ENCODE results near the gene FUBP3. TPM values are rescaled to one million over a fixed set of nuclear protein-coding genes. Genes with fewer than 3 reads are reported as not detected.

The FUBP3 gene
- total RNA-seq, 1 experiment from 2014 or later: 78.6 TPM

- DNase-seq: no peak
These were observed 55.9 kb downstream of the FUBP3 start for GRCh38 chr9:130635306-130635705.

More at GRCh38 chr9:130635306-130635705, 55.9 kb downstream of the FUBP3 start:
- H3K79me1 ChIP-seq (ENCODE audit: insufficient read depth, low read depth, low read length, poor library complexity, severe bottlenecking): no peaks in the 10 kb centered on the region
- no peak overlapping the region for H3K27ac ChIP-seq (ENCODE audit: insufficient read length, low read depth, low read length)
- H3K56ac ChIP-seq (ENCODE audit: insufficient read length, low read depth, low read length): no peak overlapping the region
- H3K23ac ChIP-seq (ENCODE audit: insufficient read length, low read depth, low read length): no peak overlapping the region
- H3K4me1 ChIP-seq (ENCODE audit: insufficient read depth, low read length): no peaks in the 10 kb centered on the region; the same call in 1 of the 2 replicates
- no peaks in the 10 kb centered on the region for H3K9me3 ChIP-seq (ENCODE audit: control insufficient read depth, low read depth, low read length)
- no peak overlapping the region for H3K9ac ChIP-seq (ENCODE audit: extremely low read depth, insufficient read length, low read length)
- H2AK5ac ChIP-seq (ENCODE audit: insufficient read length, low read length): no peak overlapping the region
- H3K23me2 ChIP-seq (ENCODE audit: insufficient read length, low read depth, low read length, poor library complexity, severe bottlenecking): no peaks in the 10 kb centered on the region
- no peaks in the 10 kb centered on the region for H3K79me2 ChIP-seq (ENCODE audit: insufficient read depth, low read length)
- H3T11ph ChIP-seq (ENCODE audit: low read length): no peak overlapping the region
- no peak overlapping the region for H3K18ac ChIP-seq (ENCODE audit: insufficient read length, low read depth, low read length)
- no CpG with 5 or more reads among the region's 6 CpGs for WGBS (ENCODE audit: extremely low coverage, insufficient read length, low lambda C conversion rate)
- no peak overlapping the region for H2BK15ac ChIP-seq (ENCODE audit: low read depth, low read length)
- no peaks in the 10 kb centered on the region for H3K27me3 ChIP-seq (ENCODE audit: insufficient read depth, low read length)
- no peak overlapping the region for H4K8ac ChIP-seq (replicated peaks; ENCODE audit: insufficient read length, low read depth, low read length)
- 0 out of 7 replicates have a peak overlapping the region, but pooled peaks of 1 of the 3 experiments have one; percentile 9 for H3K27ac Mint-ChIP-seq
- no peak overlapping the region for H2BK12ac ChIP-seq (ENCODE audit: insufficient read length, low read depth, low read length)
- H2BK120ac ChIP-seq (ENCODE audit: low read depth, low read length, poor library complexity, severe bottlenecking): no peak overlapping the region
- no peaks in the 10 kb centered on the region for H3K27me3 Mint-ChIP-seq (ENCODE audit: low read depth)
- no peak overlapping the region for H3K4me3 Mint-ChIP-seq
- no peak overlapping the region for H3K4ac ChIP-seq (ENCODE audit: low read depth, low read length)
- no peak overlapping the region for H2BK20ac ChIP-seq (ENCODE audit: low read depth, low read length, poor library complexity, severe bottlenecking)
- H4K20me1 ChIP-seq (ENCODE audit: control insufficient read depth, insufficient read depth, insufficient read length): no peaks in the 10 kb centered on the region
- H4K5ac ChIP-seq (ENCODE audit: insufficient read length, low read depth, low read length): no peak overlapping the region
- H2BK5ac ChIP-seq (ENCODE audit: insufficient read length, low read length): no peak overlapping the region
- TF ChIP-seq, protein P1, sequence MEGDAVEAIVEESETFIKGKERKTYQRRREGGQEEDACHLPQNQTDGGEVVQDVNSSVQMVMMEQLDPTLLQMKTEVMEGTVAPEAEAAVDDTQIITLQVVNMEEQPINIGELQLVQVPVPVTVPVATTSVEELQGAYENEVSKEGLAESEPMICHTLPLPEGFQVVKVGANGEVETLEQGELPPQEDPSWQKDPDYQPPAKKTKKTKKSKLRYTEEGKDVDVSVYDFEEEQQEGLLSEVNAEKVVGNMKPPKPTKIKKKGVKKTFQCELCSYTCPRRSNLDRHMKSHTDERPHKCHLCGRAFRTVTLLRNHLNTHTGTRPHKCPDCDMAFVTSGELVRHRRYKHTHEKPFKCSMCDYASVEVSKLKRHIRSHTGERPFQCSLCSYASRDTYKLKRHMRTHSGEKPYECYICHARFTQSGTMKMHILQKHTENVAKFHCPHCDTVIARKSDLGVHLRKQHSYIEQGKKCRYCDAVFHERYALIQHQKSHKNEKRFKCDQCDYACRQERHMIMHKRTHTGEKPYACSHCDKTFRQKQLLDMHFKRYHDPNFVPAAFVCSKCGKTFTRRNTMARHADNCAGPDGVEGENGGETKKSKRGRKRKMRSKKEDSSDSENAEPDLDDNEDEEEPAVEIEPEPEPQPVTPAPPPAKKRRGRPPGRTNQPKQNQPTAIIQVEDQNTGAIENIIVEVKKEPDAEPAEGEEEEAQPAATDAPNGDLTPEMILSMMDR (conservative IDR thresholded peaks at IDR 0.05): no peak
- H3K36me3 Mint-ChIP-seq (ENCODE audit: insufficient read depth in 1 of 3, low read depth in 3 of 3): peaks cover 26 to 69% (median 63%) of the 10 kb centered on the region in 3 experiments; a peak in 6 of 7 replicates
- no peak overlapping the region for H2AFZ ChIP-seq (ENCODE audit: low read length)
- H3K9me3 Mint-ChIP-seq: no peaks in the 10 kb centered on the region; a peak in 1 of 5 replicates
- no peak overlapping the region for H4K91ac ChIP-seq (ENCODE audit: insufficient read length, low read depth, low read length)
- no peak overlapping the region for H3K4me2 ChIP-seq (ENCODE audit: insufficient read depth, insufficient read length, low read length)
- H3K14ac ChIP-seq (ENCODE audit: insufficient read depth, low read length): no peak overlapping the region
- peaks cover 19 to 28% of the 10 kb centered on the region in 2 experiments for H3K4me1 Mint-ChIP-seq

All from H9 (cell line).